OCI-LY1 (cell line): ENCODE measurements around the gene KRTAP1-1.

Source experiments
- EZH2 ChIP-seq: fragments of 200-600 bp; sonication (generic), shearing (Covaris generic); IDR thresholded peaks from 2 replicates; pipeline ENCODE4 v1.8.0; 2017; ENCODE audit warnings: borderline replicate concordance, mixed run types, mild to moderate bottlenecking, antibody characterized with exemption, low read length, moderate library complexity, mixed read lengths
- TF ChIP-seq, protein P1 (sequence below): fragments of 200-600 bp; sonication (generic), shearing (Covaris generic); IDR thresholded peaks from 2 replicates; pipeline ENCODE4 v1.5.1; 2017; ENCODE audit warnings: mild to moderate bottlenecking, antibody characterized with exemption, low read length, moderate library complexity, mixed read lengths

- TF ChIP-seq, protein P1, sequence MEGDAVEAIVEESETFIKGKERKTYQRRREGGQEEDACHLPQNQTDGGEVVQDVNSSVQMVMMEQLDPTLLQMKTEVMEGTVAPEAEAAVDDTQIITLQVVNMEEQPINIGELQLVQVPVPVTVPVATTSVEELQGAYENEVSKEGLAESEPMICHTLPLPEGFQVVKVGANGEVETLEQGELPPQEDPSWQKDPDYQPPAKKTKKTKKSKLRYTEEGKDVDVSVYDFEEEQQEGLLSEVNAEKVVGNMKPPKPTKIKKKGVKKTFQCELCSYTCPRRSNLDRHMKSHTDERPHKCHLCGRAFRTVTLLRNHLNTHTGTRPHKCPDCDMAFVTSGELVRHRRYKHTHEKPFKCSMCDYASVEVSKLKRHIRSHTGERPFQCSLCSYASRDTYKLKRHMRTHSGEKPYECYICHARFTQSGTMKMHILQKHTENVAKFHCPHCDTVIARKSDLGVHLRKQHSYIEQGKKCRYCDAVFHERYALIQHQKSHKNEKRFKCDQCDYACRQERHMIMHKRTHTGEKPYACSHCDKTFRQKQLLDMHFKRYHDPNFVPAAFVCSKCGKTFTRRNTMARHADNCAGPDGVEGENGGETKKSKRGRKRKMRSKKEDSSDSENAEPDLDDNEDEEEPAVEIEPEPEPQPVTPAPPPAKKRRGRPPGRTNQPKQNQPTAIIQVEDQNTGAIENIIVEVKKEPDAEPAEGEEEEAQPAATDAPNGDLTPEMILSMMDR, result no peak
- TF ChIP-seq EZH2, result no peak
Measured at GRCh38 chr17:41015454-41015853, 25.8 kb downstream of the KRTAP1-1 start.
